ENCODE results near the gene WASF2.
A peak's percentile ranks its signal among the peaks of the same experiment; 100 is the strongest.

Gene WASF2

DNA sequence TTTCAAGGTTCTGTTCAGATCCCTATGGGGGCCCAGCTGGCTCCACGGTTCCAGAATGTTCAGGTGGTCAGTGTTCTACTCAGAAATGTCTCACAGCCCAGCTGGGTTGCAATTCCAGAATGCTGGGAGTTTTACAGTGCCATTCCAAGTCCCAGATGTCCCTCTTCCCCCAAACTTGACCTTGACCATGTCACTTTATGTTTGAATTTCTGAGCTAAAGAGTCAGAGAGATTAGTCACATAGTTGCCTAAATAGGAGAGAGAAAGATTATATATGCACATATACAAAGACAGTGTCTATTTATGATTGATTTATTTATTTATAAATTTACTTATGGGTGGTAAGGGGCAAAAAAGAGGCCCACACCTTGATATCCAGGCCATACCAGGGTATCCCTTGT is 95.0 kb downstream of the WASF2 start:
- no peaks in the 10 kb centered on the region for H3K9me3 ChIP-seq (ENCODE audit: severe bottlenecking)
- no peaks in the 10 kb centered on the region for H3K36me3 ChIP-seq
- H3K27ac ChIP-seq: no peak overlapping the region
- H3K27me3 ChIP-seq (ENCODE audit: insufficient read depth, low read depth, severe bottlenecking): no peaks in the 10 kb centered on the region
- H3K4me3 ChIP-seq (ENCODE audit: low read depth, low read length): no peak overlapping the region
- TF ChIP-seq, protein P1, sequence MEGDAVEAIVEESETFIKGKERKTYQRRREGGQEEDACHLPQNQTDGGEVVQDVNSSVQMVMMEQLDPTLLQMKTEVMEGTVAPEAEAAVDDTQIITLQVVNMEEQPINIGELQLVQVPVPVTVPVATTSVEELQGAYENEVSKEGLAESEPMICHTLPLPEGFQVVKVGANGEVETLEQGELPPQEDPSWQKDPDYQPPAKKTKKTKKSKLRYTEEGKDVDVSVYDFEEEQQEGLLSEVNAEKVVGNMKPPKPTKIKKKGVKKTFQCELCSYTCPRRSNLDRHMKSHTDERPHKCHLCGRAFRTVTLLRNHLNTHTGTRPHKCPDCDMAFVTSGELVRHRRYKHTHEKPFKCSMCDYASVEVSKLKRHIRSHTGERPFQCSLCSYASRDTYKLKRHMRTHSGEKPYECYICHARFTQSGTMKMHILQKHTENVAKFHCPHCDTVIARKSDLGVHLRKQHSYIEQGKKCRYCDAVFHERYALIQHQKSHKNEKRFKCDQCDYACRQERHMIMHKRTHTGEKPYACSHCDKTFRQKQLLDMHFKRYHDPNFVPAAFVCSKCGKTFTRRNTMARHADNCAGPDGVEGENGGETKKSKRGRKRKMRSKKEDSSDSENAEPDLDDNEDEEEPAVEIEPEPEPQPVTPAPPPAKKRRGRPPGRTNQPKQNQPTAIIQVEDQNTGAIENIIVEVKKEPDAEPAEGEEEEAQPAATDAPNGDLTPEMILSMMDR (IDR thresholded peaks at IDR 0.05; ENCODE audit: low read depth, low read length): no peak
- no peak for DNase-seq

DNA sequence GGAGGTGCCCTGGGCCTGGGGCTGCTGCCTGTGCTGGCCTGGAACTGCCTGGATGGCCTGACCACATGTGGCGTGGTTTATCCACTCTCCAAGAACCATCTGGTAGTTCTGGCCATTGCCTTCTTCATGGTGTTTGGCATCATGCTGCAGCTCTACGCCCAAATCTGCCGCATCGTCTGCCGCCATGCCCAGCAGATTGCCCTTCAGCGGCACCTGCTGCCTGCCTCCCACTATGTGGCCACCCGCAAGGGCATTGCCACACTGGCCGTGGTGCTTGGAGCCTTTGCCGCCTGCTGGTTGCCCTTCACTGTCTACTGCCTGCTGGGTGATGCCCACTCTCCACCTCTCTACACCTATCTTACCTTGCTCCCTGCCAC is 95.7 kb downstream of the WASF2 start:
- H3K27ac ChIP-seq: no peak overlapping the region
- DNase-seq: no peak
- TF ChIP-seq, protein P1 (IDR thresholded peaks at IDR 0.05; ENCODE audit: low read depth, low read length): no peak

GRCh38 chr1:27393641-27394281 is 96.2 kb downstream of the WASF2 start:
- DNase-seq: no peak
- Histone ChIP-seq H3K9me3 (ENCODE audit: severe bottlenecking) (no peaks in the 10 kb centered on the region), H3K27ac (no peak overlapping the region), H3K27me3 (ENCODE audit: insufficient read depth, low read depth, severe bottlenecking) (no peaks in the 10 kb centered on the region), H3K4me3 (ENCODE audit: low read depth, low read length) (no peak overlapping the region), H3K36me3 (no peaks in the 10 kb centered on the region)
- TF ChIP-seq, protein P1 (IDR thresholded peaks at IDR 0.05; ENCODE audit: low read depth, low read length): no peak

More for the DNA sequence above, 95.7 kb downstream of the WASF2 start:
- Histone ChIP-seq H3K4me3 (ENCODE audit: low read depth, low read length) (no peak overlapping the region), H3K27me3 (ENCODE audit: insufficient read depth, low read depth, severe bottlenecking) (no peaks in the 10 kb centered on the region), H3K36me3 (no peaks in the 10 kb centered on the region), H3K9me3 (ENCODE audit: severe bottlenecking) (no peaks in the 10 kb centered on the region)

- Histone ChIP-seq H3K27ac (peak overlapping the region; percentile 56), H3K4me3 (ENCODE audit: low read depth, low read length) (peak overlapping the region; percentile 67), H3K27me3 (ENCODE audit: insufficient read depth, low read depth, severe bottlenecking) (no peaks in the 10 kb centered on the region), H3K9me3 (ENCODE audit: severe bottlenecking) (no peaks in the 10 kb centered on the region), H3K36me3 (no peaks in the 10 kb centered on the region)
- peak; percentile 36 for DNase-seq
- TF ChIP-seq, protein P1 (IDR thresholded peaks at IDR 0.05; ENCODE audit: low read depth, low read length): peak; percentile 40; the same call in 1 of the 2 replicates
Measured at GRCh38 chr1:27392778-27393635, 97.0 kb downstream of the WASF2 start.

- no peaks in the 10 kb centered on the region for H3K27me3 ChIP-seq (ENCODE audit: insufficient read depth, low read depth, severe bottlenecking)
- peak; percentile 94 for DNase-seq
- peak within 1 kb of the TSS; percentile 56 for H3K27ac ChIP-seq
- peak within 1 kb of the TSS; percentile 67 for H3K4me3 ChIP-seq (ENCODE audit: low read depth, low read length)
- no peaks in the 10 kb centered on the region for H3K9me3 ChIP-seq (ENCODE audit: severe bottlenecking)
- no peaks in the 10 kb centered on the region for H3K36me3 ChIP-seq
- TF ChIP-seq, protein P1 (IDR thresholded peaks at IDR 0.05; ENCODE audit: low read depth, low read length): peak; percentile 63
Measured at GRCh38 chr1:27392096-27392777, 97.7 kb downstream of the WASF2 start, which contains the start of gene GPR3. Gene GPR3 (plus strand): TSS chr1:27392622. CDS start chr1:27393799, 1,177 bp downstream.

All from WERI-Rb-1 (cell line).